ENCODE data around the gene CDH2. TPM values are rescaled to one million over a fixed set of nuclear protein-coding genes. Genes with fewer than 3 reads are reported as not detected.

The CDH2 gene
- total and polyA plus RNA-seq, 7 donors = 0.04 to 4.8 (median 0.52) TPM

GRCh38 chr18:28078849-28079248 is 98.1 kb downstream of the CDH2 start:
- Histone ChIP-seq H3K27me3 (ENCODE audit: insufficient read depth in 3 of 3, low read length in 2 of 3) (no peaks in the 10 kb centered on the region), H3K9me3 (no peaks in the 10 kb centered on the region), H3K4me3 (no peak overlapping the region), H3K4me1 (no peaks in the 10 kb centered on the region), H3K27ac (no peak overlapping the region), H3K36me3 (ENCODE audit: insufficient read depth in 1 of 2, low read depth in 1 of 2) (no peaks in the 10 kb centered on the region)
- intact Hi-C loops (cut with DNase I) = no loop called here
- TF ChIP-seq, protein P1, sequence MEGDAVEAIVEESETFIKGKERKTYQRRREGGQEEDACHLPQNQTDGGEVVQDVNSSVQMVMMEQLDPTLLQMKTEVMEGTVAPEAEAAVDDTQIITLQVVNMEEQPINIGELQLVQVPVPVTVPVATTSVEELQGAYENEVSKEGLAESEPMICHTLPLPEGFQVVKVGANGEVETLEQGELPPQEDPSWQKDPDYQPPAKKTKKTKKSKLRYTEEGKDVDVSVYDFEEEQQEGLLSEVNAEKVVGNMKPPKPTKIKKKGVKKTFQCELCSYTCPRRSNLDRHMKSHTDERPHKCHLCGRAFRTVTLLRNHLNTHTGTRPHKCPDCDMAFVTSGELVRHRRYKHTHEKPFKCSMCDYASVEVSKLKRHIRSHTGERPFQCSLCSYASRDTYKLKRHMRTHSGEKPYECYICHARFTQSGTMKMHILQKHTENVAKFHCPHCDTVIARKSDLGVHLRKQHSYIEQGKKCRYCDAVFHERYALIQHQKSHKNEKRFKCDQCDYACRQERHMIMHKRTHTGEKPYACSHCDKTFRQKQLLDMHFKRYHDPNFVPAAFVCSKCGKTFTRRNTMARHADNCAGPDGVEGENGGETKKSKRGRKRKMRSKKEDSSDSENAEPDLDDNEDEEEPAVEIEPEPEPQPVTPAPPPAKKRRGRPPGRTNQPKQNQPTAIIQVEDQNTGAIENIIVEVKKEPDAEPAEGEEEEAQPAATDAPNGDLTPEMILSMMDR (IDR thresholded peaks at IDR 0.05) = no peak
- 70 to 78% (median 73%) methylated on average over 2 of the region's 2 CpGs for WGBS, 3 donors
- DNase-seq = no peak
- ATAC-seq = no peak

- ATAC-seq (no peak), DNase-seq (no peak)
- 87 to 91% (median 89%) methylated on average over 4 of the region's 4 CpGs for WGBS, 3 donors
- no peaks in the 10 kb centered on the region for H3K4me1 ChIP-seq
- intact Hi-C loops (cut with DNase I) = no loop called here
- no peaks in the 10 kb centered on the region for H3K27me3 ChIP-seq (ENCODE audit: insufficient read depth in 3 of 3, low read length in 2 of 3)
- H3K36me3 ChIP-seq (ENCODE audit: insufficient read depth in 1 of 2, low read depth in 1 of 2) = no peaks in the 10 kb centered on the region
- no peak overlapping the region for H3K4me3 ChIP-seq
- TF ChIP-seq, protein P1 (IDR thresholded peaks at IDR 0.05) = no peak
- H3K27ac ChIP-seq = no peak overlapping the region
- H3K9me3 ChIP-seq = no peaks in the 10 kb centered on the region
These were observed 98.6 kb downstream of the CDH2 start for GRCh38 chr18:28078298-28078697.

DNA sequence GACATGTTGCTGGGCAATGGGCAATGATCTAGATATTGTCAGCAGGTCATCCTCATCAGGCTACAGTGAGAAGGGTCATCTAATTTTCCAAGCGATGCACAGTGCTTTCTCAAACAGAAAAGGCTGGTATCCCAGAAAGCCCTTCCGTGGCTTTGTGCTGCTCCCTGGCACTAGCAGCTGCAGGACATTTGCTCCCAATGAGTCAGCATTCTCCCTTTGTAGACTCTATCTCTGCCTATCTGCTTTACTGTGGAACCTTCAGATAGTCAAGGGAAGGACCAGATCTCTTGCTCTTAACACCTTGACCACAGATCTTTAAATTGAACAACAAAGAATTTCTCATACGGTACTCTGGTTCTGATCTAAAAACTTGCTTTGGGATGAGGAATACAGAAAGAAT is 101.4 kb downstream of the CDH2 start:
- ATAC-seq (no peak), DNase-seq (no peak)
- Histone ChIP-seq H3K9me3 (no peaks in the 10 kb centered on the region), H3K4me1 (no peaks in the 10 kb centered on the region), H3K36me3 (ENCODE audit: insufficient read depth in 1 of 2, low read depth in 1 of 2) (no peaks in the 10 kb centered on the region), H3K27ac (no peak overlapping the region), H3K27me3 (ENCODE audit: insufficient read depth in 3 of 3, low read length in 2 of 3) (no peaks in the 10 kb centered on the region), H3K4me3 (no peak overlapping the region)
- intact Hi-C loops (cut with DNase I) = no loop called here
- TF ChIP-seq, protein P1 (IDR thresholded peaks at IDR 0.05) = no peak
- 74 to 96% (median 92%) methylated on average over 3 of the region's 3 CpGs for WGBS, 3 donors

GRCh38 chr18:28074076-28074475 is 102.9 kb downstream of the CDH2 start:
- ATAC-seq = no peak
- Histone ChIP-seq H3K27me3 (ENCODE audit: insufficient read depth in 3 of 3, low read length in 2 of 3) (no peaks in the 10 kb centered on the region), H3K27ac (no peak overlapping the region), H3K36me3 (ENCODE audit: insufficient read depth in 1 of 2, low read depth in 1 of 2) (no peaks in the 10 kb centered on the region), H3K4me3 (no peak overlapping the region), H3K4me1 (no peaks in the 10 kb centered on the region), H3K9me3 (no peaks in the 10 kb centered on the region)
- TF ChIP-seq, protein P1 (IDR thresholded peaks at IDR 0.05) = no peak
- DNase-seq = no peak
- 54 to 76% (median 61%) methylated on average over 1 of the region's 1 CpG for WGBS, 3 donors
- intact Hi-C loops (cut with DNase I) = no loop called here

DNA sequence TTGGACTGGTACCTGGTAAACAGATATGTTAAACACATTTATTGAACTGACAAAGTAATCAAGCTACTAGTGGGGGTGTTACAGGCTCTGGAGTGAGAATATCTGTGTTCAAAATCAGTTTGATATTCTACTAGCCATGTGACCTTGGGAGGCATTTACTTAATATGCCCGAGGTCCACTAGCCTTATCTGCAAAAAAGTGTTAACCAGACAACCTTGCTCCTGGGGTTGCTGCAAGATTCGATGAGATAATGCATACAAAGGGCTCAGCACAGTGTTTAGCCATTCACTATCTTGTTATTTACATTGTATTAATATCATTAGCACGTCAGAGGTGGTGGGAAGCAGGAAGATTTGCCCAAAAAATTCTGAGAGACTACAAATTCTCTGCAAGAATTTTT is 103.3 kb downstream of the CDH2 start:
- no peak overlapping the region for H3K27ac ChIP-seq
- no peak for DNase-seq
- TF ChIP-seq, protein P1 (IDR thresholded peaks at IDR 0.05) = no peak
- no peaks in the 10 kb centered on the region for H3K9me3 ChIP-seq
- no peaks in the 10 kb centered on the region for H3K36me3 ChIP-seq (ENCODE audit: insufficient read depth in 1 of 2, low read depth in 1 of 2)
- intact Hi-C loops (cut with DNase I) = no loop called here
- H3K27me3 ChIP-seq (ENCODE audit: insufficient read depth in 3 of 3, low read length in 2 of 3) = no peaks in the 10 kb centered on the region
- no peaks in the 10 kb centered on the region for H3K4me1 ChIP-seq
- WGBS, 3 donors = 47 to 69% (median 55%) methylated on average over 3 of the region's 3 CpGs
- no peak overlapping the region for H3K4me3 ChIP-seq
- ATAC-seq = no peak
